GM18520 (cell line): ENCODE data around the gene CCDC197.

ENCODE experiments used
- ATAC-seq: cut with Tn5 transposase; IDR thresholded peaks from one replicate; pipeline ENCODE4 v1.9.1; 2021; ENCODE audit not compliant: unreplicated experiment

CCDC197 gene

GRCh38 chr14:93960774-93961438 is 36.2 kb upstream of the CCDC197 start:
- ATAC-seq, result no peak

- ATAC-seq, result no peak
Observed at GRCh38 chr14:93961620-93962019, 35.5 kb upstream of the CCDC197 start.

GRCh38 chr14:93962701-93963601 is 34.1 kb upstream of the CCDC197 start:
- ATAC-seq, result peak; percentile 33

GRCh38 chr14:93963692-93964091 is 33.4 kb upstream of the CCDC197 start:
- ATAC-seq, result no peak

- no peak for ATAC-seq
Observed at GRCh38 chr14:93964281-93964680, 32.8 kb upstream of the CCDC197 start.

- ATAC-seq, result no peak
Observed at GRCh38 chr14:93964820-93965286, 32.2 kb upstream of the CCDC197 start.

- ATAC-seq, result no peak
Observed at GRCh38 chr14:93965287-93965821, 31.7 kb upstream of the CCDC197 start.

- no peak for ATAC-seq
Observed at GRCh38 chr14:93965946-93966474, 31.1 kb upstream of the CCDC197 start.

GRCh38 chr14:93967637-93968250 is 29.4 kb upstream of the CCDC197 start:
- no peak for ATAC-seq

- ATAC-seq, result no peak
Observed at GRCh38 chr14:93969082-93969828, 27.8 kb upstream of the CCDC197 start.

- ATAC-seq, result no peak
Observed at GRCh38 chr14:93970585-93970964, 26.5 kb upstream of the CCDC197 start.

- peak; percentile 25 for ATAC-seq
Observed at GRCh38 chr14:93970965-93971634, 26.0 kb upstream of the CCDC197 start.

GRCh38 chr14:93971635-93972027 is 25.5 kb upstream of the CCDC197 start:
- no peak for ATAC-seq

- ATAC-seq, result no peak
Observed at GRCh38 chr14:93972618-93973205, 24.4 kb upstream of the CCDC197 start.

GRCh38 chr14:93973607-93974006 is 23.5 kb upstream of the CCDC197 start:
- no peak for ATAC-seq

GRCh38 chr14:93974299-93974698 is 22.8 kb upstream of the CCDC197 start:
- ATAC-seq, result no peak

- ATAC-seq, result no peak
Observed at GRCh38 chr14:93974833-93975232, 22.3 kb upstream of the CCDC197 start.

GRCh38 chr14:93975791-93976476 is 21.2 kb upstream of the CCDC197 start:
- ATAC-seq, result peak; percentile 58

- ATAC-seq, result no peak
Observed at GRCh38 chr14:93976477-93977057, 20.5 kb upstream of the CCDC197 start, which contains the start of gene ASB2. ASB2 (minus strand) TSS chr14:93976570; CDS start chr14:93964539, 12,031 bp downstream.
